ENCODE results near the gene ERCC6L.

DNA sequence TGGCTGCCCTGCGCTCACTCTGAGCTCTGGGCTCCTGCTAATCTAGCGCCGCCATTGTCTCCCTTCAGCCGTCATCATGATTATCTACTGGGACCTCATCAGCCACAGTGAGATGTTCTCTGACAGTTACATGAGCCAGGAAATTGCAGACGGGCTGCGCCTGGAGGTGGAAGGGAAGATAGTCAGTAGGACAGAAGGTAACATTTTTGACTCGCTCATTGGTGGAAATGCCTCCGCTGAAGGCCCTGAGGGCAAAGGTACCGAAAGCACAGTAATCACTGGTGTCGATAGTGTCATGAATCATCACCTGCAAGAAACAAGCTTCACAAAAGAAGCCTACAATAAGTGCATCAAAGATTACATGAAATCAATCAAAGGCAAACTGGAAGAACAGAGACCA lies 79.1 kb downstream of the ERCC6L start:
- TF ChIP-seq, protein P1, sequence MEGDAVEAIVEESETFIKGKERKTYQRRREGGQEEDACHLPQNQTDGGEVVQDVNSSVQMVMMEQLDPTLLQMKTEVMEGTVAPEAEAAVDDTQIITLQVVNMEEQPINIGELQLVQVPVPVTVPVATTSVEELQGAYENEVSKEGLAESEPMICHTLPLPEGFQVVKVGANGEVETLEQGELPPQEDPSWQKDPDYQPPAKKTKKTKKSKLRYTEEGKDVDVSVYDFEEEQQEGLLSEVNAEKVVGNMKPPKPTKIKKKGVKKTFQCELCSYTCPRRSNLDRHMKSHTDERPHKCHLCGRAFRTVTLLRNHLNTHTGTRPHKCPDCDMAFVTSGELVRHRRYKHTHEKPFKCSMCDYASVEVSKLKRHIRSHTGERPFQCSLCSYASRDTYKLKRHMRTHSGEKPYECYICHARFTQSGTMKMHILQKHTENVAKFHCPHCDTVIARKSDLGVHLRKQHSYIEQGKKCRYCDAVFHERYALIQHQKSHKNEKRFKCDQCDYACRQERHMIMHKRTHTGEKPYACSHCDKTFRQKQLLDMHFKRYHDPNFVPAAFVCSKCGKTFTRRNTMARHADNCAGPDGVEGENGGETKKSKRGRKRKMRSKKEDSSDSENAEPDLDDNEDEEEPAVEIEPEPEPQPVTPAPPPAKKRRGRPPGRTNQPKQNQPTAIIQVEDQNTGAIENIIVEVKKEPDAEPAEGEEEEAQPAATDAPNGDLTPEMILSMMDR (IDR thresholded peaks at IDR 0.05): no peak
- no peak for TF ChIP-seq POLR2A (IDR thresholded peaks at IDR 0.05)
